IMR-90 (cell line): ENCODE measurements around the gene IGFBP7. TPM values are rescaled to one million over a fixed set of nuclear protein-coding genes. Genes with fewer than 3 reads are reported as not detected.

ENCODE experiments used
- ATAC-seq: fragments of 200-7000 bp; cut with Tn5 transposase; 2 replicates; pipeline ENCODE4 v1.9.1; 2020; ENCODE audit warnings: low read depth, mild to moderate bottlenecking, moderate library complexity
- BruUV-seq: library from RNA; stranded (reverse); fragments of 400-500 nt; replicated peaks from 2 replicates; lab custom pipeline; 2021; lab: Mats Ljungman, UMichigan
- CTCF ChIA-PET: fragments of 300-600 bp; formaldehyde crosslinking; extraction: SDS; loops from one replicate; lab custom pipeline; 2021; ENCODE audit warnings: antibody characterized with exemption; lab: Yijun Ruan, JAX
- POLR2A ChIA-PET: fragments of 300-600 bp; sonication (Branson Sonifier 250); formaldehyde crosslinking; loops from one replicate; lab custom pipeline; 2022; ENCODE audit warnings: antibody characterized with exemption; ENCODE audit not compliant: unreplicated experiment; lab: Charles Lee
- DNase-seq: peaks from one replicate; pipeline ENCODE4 v3.0.0; 2013
- H2AFZ ChIP-seq: replicated peaks from 2 replicates; pipeline ENCODE3; 2013; ENCODE audit warnings: low read length, mild to moderate bottlenecking; ENCODE audit not compliant: poor library complexity
- H2AK5ac ChIP-seq: 2 replicates; pipeline ENCODE4 v1.6.1; 2013; ENCODE audit warnings: low read depth, low read length, inconsistent platforms
- H2AK9ac ChIP-seq: replicated peaks from 2 replicates; pipeline ENCODE3; 2013; ENCODE audit warnings: mild to moderate bottlenecking, low read depth, low read length, moderate library complexity; ENCODE audit not compliant: poor library complexity
- H2BK120ac ChIP-seq: 2 replicates; pipeline ENCODE4 v1.6.1; 2013; ENCODE audit warnings: low read depth, low read length, inconsistent platforms
- H2BK15ac ChIP-seq: 3 replicates; pipeline ENCODE4 v1.6.1; 2013; ENCODE audit warnings: low read depth, low read length, inconsistent platforms
- H2BK20ac ChIP-seq: 2 replicates; pipeline ENCODE4 v1.6.1; 2013; ENCODE audit warnings: low read depth, mild to moderate bottlenecking, inconsistent platforms, low read length, moderate library complexity
- H2BK5ac ChIP-seq: 2 replicates; pipeline ENCODE4 v1.6.1; 2013; ENCODE audit warnings: mild to moderate bottlenecking, low read depth, low read length, inconsistent platforms; ENCODE audit not compliant: poor library complexity, severe bottlenecking
- H3K14ac ChIP-seq: replicated peaks from 2 replicates; pipeline ENCODE4 v1.6.1; 2013; ENCODE audit warnings: low read depth, low read length, inconsistent platforms
- H3K18ac ChIP-seq: 2 replicates; pipeline ENCODE4 v1.6.1; 2013; ENCODE audit warnings: low read depth, low read length, control low read depth
- H3K23ac ChIP-seq: 2 replicates; pipeline ENCODE4 v1.6.1; 2013; ENCODE audit warnings: low read depth, low read length, inconsistent platforms
- H3K27ac ChIP-seq: 2 replicates; pipeline ENCODE4 v1.5.1; 2013; ENCODE audit warnings: mild to moderate bottlenecking, control low read depth, low read length; ENCODE audit not compliant: insufficient read depth
- H3K27me3 ChIP-seq: 2 replicates; pipeline ENCODE4 v1.6.1; 2013; ENCODE audit warnings: low read length; ENCODE audit not compliant: control insufficient read depth, insufficient read depth
- H3K36me3 ChIP-seq: 2 replicates; pipeline ENCODE4 v1.6.1; 2013; ENCODE audit warnings: low read length, mixed read lengths; ENCODE audit not compliant: control insufficient read depth, insufficient read depth
- H3K4ac ChIP-seq: 2 replicates; pipeline ENCODE4 v1.6.1; 2013; ENCODE audit warnings: low read depth, low read length, inconsistent platforms
- H3K4me1 ChIP-seq: 2 replicates; pipeline ENCODE4 v1.6.1; 2013; ENCODE audit warnings: low read length, mixed read lengths; ENCODE audit not compliant: control insufficient read depth, insufficient read depth
- H3K4me2 ChIP-seq: 2 replicates; pipeline ENCODE4 v1.6.1; 2013; ENCODE audit warnings: low read depth, mild to moderate bottlenecking, control low read depth, low read length, moderate library complexity
- H3K4me3 ChIP-seq: 2 replicates; pipeline ENCODE4 v1.5.1; 2013; ENCODE audit warnings: low read depth, mild to moderate bottlenecking, control low read depth, low read length, moderate library complexity; ENCODE audit not compliant: insufficient read depth
- H3K56ac ChIP-seq: 2 replicates; pipeline ENCODE4 v1.6.1; 2013; ENCODE audit warnings: low read length, inconsistent platforms; ENCODE audit not compliant: insufficient read depth; ENCODE audit errors: extremely low read depth
- H3K79me1 ChIP-seq, 2 experiments: 2 replicates each; pipeline ENCODE4 v1.6.1; 2013; ENCODE audit warnings: low read length in 2 of 2, inconsistent platforms in 1 of 2, low read depth in 1 of 2
- H3K9ac ChIP-seq: 2 replicates; pipeline ENCODE4 v1.6.1; 2013; ENCODE audit warnings: low read depth, low read length, control low read depth
- H3K9me1 ChIP-seq: 2 replicates; pipeline ENCODE4 v1.6.1; 2013; ENCODE audit warnings: low read length, inconsistent platforms; ENCODE audit not compliant: insufficient read depth
- H3K9me3 ChIP-seq: 2 replicates; pipeline ENCODE4 v1.6.1; 2013; ENCODE audit warnings: low read length; ENCODE audit not compliant: control insufficient read depth, insufficient read depth
- H4K20me1 ChIP-seq: 2 replicates; pipeline ENCODE4 v1.6.1; 2013; ENCODE audit warnings: low read length, inconsistent platforms; ENCODE audit not compliant: insufficient read depth
- H4K5ac ChIP-seq: 2 replicates; pipeline ENCODE4 v1.6.1; 2013; ENCODE audit warnings: mild to moderate bottlenecking, low read depth, low read length, control low read depth
- H4K8ac ChIP-seq, 2 experiments: 2 replicates each; pipeline ENCODE4 v1.6.1; 2013; ENCODE audit warnings: low read depth in 2 of 2, low read length in 2 of 2, control low read depth in 1 of 2, inconsistent platforms in 1 of 2
- H4K91ac ChIP-seq: 2 replicates; pipeline ENCODE4 v1.6.1; 2013; ENCODE audit warnings: low read depth, low read length, inconsistent platforms; ENCODE audit not compliant: insufficient read depth
- BHLHE40 ChIP-seq: fragments of 150-350 bp; IDR thresholded peaks from 2 replicates; pipeline ENCODE4 v1.6.1; 2016; ENCODE audit warnings: mild to moderate bottlenecking, low read depth, low read length
- RAD21 ChIP-seq: IDR thresholded peaks from 2 replicates; pipeline ENCODE4 v1.6.1; 2012; ENCODE audit warnings: low read length, improper control_type of control experiment
- WGBS, 2 experiments: methylation state at CpG; one replicate each; pipeline versions ENCODE4 v1.1.5 to v1.1.7; 2013; ENCODE audit warnings: missing lambda C conversion rate in 2 of 2; ENCODE audit not compliant: insufficient read length in 1 of 2; ENCODE audit errors: extremely low coverage in 2 of 2; 5-methylcytosine and 5-hydroxymethylcytosine counted together
- dilution Hi-C: fragments of 300-500 bp; cut with HindIII; formaldehyde crosslinking; loops from one replicate; pipeline ENCODE4 v1.14.3; 2018; ENCODE audit warnings: low sequenced_read_pairs; ENCODE audit not compliant: unreplicated experiment
- in situ Hi-C: fragments of 300-500 bp; cut with MboI; formaldehyde crosslinking; loops from 3 replicates; pipeline ENCODE4 v1.14.3; 2019; ENCODE audit warnings: low sequenced_read_pairs, inconsistent platforms, mixed read lengths
- intact Hi-C: fragments of 100-400 bp; cut with micrococcal nuclease; formaldehyde crosslinking; loops from 2 replicates; pipeline ENCODE4 v1.10.0; 2022
- polyA plus RNA-seq, 3 experiments: library from polyadenylated mRNA; depleted of rRNA; stranded (reverse); fragments of >200 nt; gene quantifications; 2 replicates each; pipeline ENCODE4 v1.2.3, GENCODE V29; 2012; ENCODE audit warnings: low replicate concordance in 1 of 3
- total RNA-seq: library from RNA; depleted of rRNA; stranded (reverse); fragments of >200 nt; gene quantifications from 2 replicates; pipeline ENCODE4 v1.2.3, GENCODE V29; 2012
- TF ChIP-seq, protein P1 (sequence below): conservative IDR thresholded peaks from 2 replicates; pipeline ENCODE4 v1.5.1; 2012; ENCODE audit warnings: mild to moderate bottlenecking, low read depth, low read length, improper control_type of control experiment

IGFBP7 gene
- total and polyA plus RNA-seq, 2 of the 4 experiments (the other 2 are of a cell fraction) = 33.2 to 267 TPM

DNA sequence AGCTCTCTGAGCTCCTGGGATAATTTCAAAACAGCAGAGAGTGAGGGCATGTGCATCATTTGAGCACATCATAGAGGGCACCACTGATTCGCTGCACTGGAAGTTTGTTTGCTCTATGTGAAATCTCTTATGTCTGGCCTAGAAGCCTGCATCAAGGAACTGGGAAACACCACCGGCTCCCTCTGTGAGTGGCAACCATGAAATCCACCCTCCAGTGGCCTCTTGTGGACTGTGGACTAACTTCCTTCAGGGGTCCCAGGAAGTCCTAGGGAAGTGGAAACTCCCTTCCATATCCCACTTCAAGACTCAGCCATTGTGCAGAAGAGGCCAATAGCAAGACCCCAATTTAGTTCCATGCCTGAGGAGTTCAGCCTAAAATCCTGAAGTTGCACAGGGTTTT lies 48.0 kb upstream of the IGFBP7 start:
- no peaks in the 10 kb centered on the region for H4K20me1 ChIP-seq
- H2AK5ac ChIP-seq = no peak overlapping the region
- no peaks in the 10 kb centered on the region for H3K36me3 ChIP-seq
- no peak overlapping the region for H3K4me3 ChIP-seq
- H4K5ac ChIP-seq = no peak overlapping the region
- no peak overlapping the region for H3K56ac ChIP-seq
- H3K27ac ChIP-seq = no peak overlapping the region
- in situ Hi-C loops (no loop called here), dilution Hi-C loops (no loop called here), intact Hi-C loops (no loop called here)
- H4K8ac ChIP-seq = no peak overlapping the region
- H3K9me1 ChIP-seq = peaks cover 3% of the 10 kb centered on the region
- H3K9me3 ChIP-seq = no peaks in the 10 kb centered on the region
- no peak overlapping the region for H2AK9ac ChIP-seq
- H3K18ac ChIP-seq = no peak overlapping the region
- ATAC-seq (0 out of 2 replicates have a peak, but pooled peaks have one; percentile 40), DNase-seq (no peak)
- no peaks in the 10 kb centered on the region; the same call in 1 of the 2 replicates for H3K27me3 ChIP-seq
- no peak overlapping the region for H3K4me2 ChIP-seq
- ChIA-PET POLR2A (no interaction called here), CTCF (no interaction called here)
- H3K9ac ChIP-seq = no peak overlapping the region
- BruUV-seq = no TSS peak
- TF ChIP-seq BHLHE40 (no peak), RAD21 (no peak)
- TF ChIP-seq, protein P1, sequence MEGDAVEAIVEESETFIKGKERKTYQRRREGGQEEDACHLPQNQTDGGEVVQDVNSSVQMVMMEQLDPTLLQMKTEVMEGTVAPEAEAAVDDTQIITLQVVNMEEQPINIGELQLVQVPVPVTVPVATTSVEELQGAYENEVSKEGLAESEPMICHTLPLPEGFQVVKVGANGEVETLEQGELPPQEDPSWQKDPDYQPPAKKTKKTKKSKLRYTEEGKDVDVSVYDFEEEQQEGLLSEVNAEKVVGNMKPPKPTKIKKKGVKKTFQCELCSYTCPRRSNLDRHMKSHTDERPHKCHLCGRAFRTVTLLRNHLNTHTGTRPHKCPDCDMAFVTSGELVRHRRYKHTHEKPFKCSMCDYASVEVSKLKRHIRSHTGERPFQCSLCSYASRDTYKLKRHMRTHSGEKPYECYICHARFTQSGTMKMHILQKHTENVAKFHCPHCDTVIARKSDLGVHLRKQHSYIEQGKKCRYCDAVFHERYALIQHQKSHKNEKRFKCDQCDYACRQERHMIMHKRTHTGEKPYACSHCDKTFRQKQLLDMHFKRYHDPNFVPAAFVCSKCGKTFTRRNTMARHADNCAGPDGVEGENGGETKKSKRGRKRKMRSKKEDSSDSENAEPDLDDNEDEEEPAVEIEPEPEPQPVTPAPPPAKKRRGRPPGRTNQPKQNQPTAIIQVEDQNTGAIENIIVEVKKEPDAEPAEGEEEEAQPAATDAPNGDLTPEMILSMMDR = 0 out of 2 replicates have a peak, but pooled peaks have one; percentile 21
- H2BK120ac ChIP-seq = no peak overlapping the region
- no peak overlapping the region; the same call in 1 of the 2 replicates for H4K91ac ChIP-seq
- H2BK15ac ChIP-seq = no peak overlapping the region
- no peak overlapping the region for H2AFZ ChIP-seq
- H3K79me1 ChIP-seq = no peaks in the 10 kb centered on the region
- no peak overlapping the region for H3K14ac ChIP-seq
- no peak overlapping the region for H3K4ac ChIP-seq
- H2BK20ac ChIP-seq = no peak overlapping the region
- no peak overlapping the region for H3K23ac ChIP-seq
- H2BK5ac ChIP-seq = no peak overlapping the region
- peaks cover 3% of the 10 kb centered on the region; the same call in 1 of the 2 replicates for H3K4me1 ChIP-seq
- no CpG with 5 or more reads among the region's 2 CpGs for WGBS, 2 experiments
